ENCODE results near the gene EML2. TPM values are rescaled to one million over a fixed set of nuclear protein-coding genes. Genes with fewer than 3 reads are reported as not detected.

EML2 gene
- total RNA-seq, 4 donors from 2014 or later, result 18.0 to 22.4 (median 19.9) TPM

DNA sequence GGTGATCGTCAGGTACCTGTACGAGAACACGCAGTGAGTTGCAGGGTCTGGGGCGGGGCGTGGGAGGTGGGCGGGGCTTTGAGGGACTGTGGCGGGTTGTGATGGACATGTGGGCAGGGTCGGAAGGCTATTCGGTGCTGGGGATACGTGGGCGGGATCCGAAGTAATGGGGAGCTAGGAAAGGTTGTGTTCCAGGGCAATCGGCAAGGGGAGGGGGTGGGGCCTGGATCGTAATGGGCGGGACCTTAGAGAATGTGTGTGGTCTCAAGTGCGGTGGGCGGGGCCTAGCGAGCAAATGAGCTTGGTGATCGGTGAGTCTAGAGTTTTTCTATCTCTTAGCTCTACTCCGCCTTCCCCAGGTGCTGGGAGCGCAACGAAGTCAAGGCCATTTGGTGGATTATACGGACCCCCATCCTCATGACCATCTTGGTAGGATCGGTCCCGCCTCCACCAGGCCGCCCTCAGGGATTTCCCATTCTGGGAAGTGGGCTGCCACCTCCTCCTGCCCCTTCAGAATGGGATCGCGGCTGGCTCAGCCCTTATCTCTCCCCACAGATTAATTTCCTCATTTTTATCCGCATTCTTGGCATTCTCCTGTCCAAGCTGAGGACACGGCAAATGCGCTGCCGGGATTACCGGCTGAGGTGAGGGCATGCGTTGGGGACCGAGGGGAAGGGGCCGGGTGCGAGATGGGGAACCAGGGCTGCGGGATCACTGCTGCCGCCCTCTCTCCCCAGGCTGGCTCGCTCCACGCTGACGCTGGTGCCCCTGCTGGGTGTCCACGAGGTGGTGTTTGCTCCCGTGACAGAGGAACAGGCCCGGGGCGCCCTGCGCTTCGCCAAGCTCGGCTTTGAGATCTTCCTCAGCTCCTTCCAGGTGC, 38.4 kb upstream of the EML2 start:
- TF ChIP-seq CTCF (IDR thresholded peaks at IDR 0.05), result no peak
- peak; percentile 88 for DNase-seq (ENCODE audit: low spot score)
- peak; percentile 83 for ATAC-seq (ENCODE audit: low FRiP score)

DNA sequence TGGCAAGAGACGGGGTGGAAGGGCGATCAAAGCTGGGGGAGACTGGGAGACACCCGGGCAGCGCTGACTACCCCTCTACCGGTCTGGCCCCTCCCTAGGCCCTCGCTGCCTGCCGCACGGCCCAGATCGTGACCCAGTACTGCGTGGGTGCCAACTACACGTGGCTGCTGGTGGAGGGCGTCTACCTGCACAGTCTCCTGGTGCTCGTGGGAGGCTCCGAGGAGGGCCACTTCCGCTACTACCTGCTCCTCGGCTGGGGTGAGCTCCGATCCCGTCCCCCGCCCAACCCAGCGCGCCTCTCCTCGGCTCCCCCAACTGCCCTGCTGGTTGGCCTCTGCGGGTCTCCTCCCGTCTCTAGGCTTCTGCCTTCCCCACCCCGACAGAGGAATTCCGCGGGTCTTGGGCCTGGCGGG, 37.7 kb upstream of the EML2 start:
- ATAC-seq (ENCODE audit: low FRiP score), result peak; percentile 49
- DNase-seq (ENCODE audit: low spot score), result no peak
- TF ChIP-seq CTCF (IDR thresholded peaks at IDR 0.05), result no peak

- no peak for DNase-seq (ENCODE audit: low spot score)
- no peak for ATAC-seq (ENCODE audit: low FRiP score)
- no peak for TF ChIP-seq CTCF (IDR thresholded peaks at IDR 0.05)
Observed at GRCh38 chr19:45674946-45675345, 35.7 kb upstream of the EML2 start.

DNA sequence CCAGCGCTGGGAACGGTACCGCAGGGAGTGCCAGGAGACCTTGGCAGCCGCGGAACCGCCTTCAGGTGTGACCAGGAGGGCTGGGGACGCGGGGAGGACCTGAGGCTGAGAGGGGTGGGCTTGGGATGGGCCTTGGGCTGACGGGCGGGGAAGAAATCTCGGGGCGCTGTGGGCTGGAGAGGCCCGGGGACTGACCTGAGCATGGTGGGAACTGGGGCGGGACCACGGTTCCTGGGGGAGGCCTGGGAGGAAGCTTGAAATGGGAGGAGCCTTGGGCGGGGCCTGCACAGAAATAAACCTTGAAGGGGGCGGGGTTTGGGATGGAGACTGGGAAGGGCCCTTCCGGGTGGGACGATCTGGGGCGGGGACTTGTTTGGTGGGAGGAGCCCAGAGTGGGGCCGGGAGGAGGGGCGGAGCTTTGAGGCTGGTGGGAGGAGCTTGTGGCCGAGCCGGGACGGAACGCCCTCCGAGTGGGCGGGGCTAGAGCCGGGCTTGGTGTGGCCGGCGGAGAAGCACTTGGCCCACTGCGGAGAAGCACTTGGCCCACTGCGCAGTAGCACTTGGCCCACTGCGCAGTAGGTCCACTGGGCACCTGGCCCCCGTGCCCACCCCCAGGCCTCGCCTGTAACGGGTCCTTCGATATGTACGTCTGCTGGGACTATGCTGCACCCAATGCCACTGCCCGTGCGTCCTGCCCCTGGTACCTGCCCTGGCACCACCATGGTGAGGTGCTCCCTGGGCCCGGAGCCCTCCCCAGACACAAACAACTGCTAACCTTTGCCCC, 31.7 kb upstream of the EML2 start:
- ATAC-seq (ENCODE audit: low FRiP score) (peak; percentile 82), DNase-seq (ENCODE audit: low spot score) (peak; percentile 48)
- TF ChIP-seq CTCF (IDR thresholded peaks at IDR 0.05), result no peak

GRCh38 chr19:45668342-45668871, 29.2 kb upstream of the EML2 start:
- no peak for TF ChIP-seq CTCF (IDR thresholded peaks at IDR 0.05)
- ATAC-seq (ENCODE audit: low FRiP score) (no peak), DNase-seq (ENCODE audit: low spot score) (no peak)

GRCh38 chr19:45667620-45668341, 28.6 kb upstream of the EML2 start, which contains the start of gene GIPR:
Gene GIPR (plus strand): TSS chr19:45668221. CDS start chr19:45669521, 1,300 bp downstream.
- DNase-seq (ENCODE audit: low spot score), result no peak
- no peak for ATAC-seq (ENCODE audit: low FRiP score)
- TF ChIP-seq CTCF (IDR thresholded peaks at IDR 0.05), result no peak
